ENCODE data around the gene ABCC6.

ABCC6 gene

DNA sequence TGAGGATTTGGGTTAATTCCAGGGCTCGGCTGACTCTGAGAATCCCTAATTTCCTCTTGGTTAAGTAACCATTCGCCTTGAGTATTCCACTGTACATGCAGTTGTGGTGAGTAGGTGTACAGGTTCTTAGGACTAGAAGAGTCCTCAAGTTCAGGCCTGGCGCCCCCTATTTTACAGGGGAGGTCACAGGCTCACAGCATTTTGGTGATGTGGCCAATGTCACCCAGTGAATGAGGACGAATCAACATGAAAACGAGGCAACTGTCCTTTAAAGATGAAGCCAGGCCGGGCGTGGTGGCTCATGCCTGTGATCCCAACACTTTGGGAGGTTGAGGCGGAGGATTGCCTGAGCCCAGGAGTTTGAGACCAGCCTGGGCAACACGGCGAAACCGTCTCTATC, 55.4 kb downstream of the ABCC6 start:
- TF ChIP-seq, protein P1, sequence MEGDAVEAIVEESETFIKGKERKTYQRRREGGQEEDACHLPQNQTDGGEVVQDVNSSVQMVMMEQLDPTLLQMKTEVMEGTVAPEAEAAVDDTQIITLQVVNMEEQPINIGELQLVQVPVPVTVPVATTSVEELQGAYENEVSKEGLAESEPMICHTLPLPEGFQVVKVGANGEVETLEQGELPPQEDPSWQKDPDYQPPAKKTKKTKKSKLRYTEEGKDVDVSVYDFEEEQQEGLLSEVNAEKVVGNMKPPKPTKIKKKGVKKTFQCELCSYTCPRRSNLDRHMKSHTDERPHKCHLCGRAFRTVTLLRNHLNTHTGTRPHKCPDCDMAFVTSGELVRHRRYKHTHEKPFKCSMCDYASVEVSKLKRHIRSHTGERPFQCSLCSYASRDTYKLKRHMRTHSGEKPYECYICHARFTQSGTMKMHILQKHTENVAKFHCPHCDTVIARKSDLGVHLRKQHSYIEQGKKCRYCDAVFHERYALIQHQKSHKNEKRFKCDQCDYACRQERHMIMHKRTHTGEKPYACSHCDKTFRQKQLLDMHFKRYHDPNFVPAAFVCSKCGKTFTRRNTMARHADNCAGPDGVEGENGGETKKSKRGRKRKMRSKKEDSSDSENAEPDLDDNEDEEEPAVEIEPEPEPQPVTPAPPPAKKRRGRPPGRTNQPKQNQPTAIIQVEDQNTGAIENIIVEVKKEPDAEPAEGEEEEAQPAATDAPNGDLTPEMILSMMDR (IDR thresholded peaks at IDR 0.05; ENCODE audit: low read depth, low read length) = no peak
- no peak for TF ChIP-seq POLR2A (IDR thresholded peaks at IDR 0.05; ENCODE audit: extremely low read depth, insufficient read length)
- TF ChIP-seq, protein P2, sequence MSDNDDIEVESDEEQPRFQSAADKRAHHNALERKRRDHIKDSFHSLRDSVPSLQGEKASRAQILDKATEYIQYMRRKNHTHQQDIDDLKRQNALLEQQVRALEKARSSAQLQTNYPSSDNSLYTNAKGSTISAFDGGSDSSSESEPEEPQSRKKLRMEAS (IDR thresholded peaks at IDR 0.05; ENCODE audit: low read depth, low read length) = no peak
- TF ChIP-seq MYC (IDR thresholded peaks at IDR 0.05; ENCODE audit: low read depth, low read length) = no peak
- no peak overlapping the region for H3K4me3 ChIP-seq (ENCODE audit: low read depth, low read length)
- no peak for DNase-seq (ENCODE audit: low read depth)

DNA sequence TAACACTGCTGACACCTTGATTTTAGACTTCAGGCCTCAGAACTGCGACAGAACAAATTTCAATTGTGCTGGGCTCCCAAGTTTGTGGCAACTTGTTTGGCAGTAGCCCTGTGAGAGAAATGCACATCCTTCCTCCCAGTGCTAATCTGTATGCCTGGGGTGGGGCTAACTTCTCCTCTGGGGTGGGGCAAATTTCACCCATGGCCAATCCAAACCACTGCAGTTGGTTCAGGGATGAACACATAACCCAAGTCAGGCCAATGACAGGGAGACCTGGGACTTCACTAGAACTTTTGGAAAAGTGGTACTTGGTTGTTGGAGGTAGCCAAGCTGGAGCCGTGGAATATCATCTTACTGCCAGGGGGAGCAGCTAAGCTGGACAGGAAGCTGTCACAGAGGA, 56.3 kb downstream of the ABCC6 start:
- H3K4me3 ChIP-seq (ENCODE audit: low read depth, low read length) = no peak overlapping the region
- TF ChIP-seq, protein P2 (IDR thresholded peaks at IDR 0.05; ENCODE audit: low read depth, low read length) = no peak
- TF ChIP-seq POLR2A (IDR thresholded peaks at IDR 0.05; ENCODE audit: extremely low read depth, insufficient read length) = no peak
- TF ChIP-seq, protein P1 (IDR thresholded peaks at IDR 0.05; ENCODE audit: low read depth, low read length) = no peak
- DNase-seq (ENCODE audit: low read depth) = no peak

DNA sequence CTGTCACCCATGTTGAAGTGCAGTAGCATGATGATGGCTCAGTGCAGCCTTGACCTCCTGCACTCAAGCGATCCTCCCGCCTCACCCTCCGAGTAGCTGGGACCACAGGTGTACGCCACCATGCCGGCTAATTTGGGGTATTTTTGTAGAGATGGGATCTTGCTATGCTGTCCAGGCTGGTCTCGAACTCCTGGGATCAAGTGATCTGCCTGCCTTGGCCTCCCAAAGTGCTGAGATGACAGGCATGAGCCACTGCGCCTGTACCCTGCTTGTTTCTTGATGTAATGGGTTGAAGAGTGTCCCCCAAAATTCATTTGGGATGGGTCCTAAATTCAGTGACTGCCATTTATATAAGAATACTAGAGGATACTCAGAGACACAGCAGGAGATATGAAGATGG, 57.2 kb downstream of the ABCC6 start:
- no peak for DNase-seq (ENCODE audit: low read depth)
- no peak overlapping the region for H3K4me3 ChIP-seq (ENCODE audit: low read depth, low read length)
- TF ChIP-seq MYC (IDR thresholded peaks at IDR 0.05; ENCODE audit: low read depth, low read length) (no peak), POLR2A (IDR thresholded peaks at IDR 0.05; ENCODE audit: extremely low read depth, insufficient read length) (no peak)
- TF ChIP-seq, protein P2 (IDR thresholded peaks at IDR 0.05; ENCODE audit: low read depth, low read length) = no peak

DNA sequence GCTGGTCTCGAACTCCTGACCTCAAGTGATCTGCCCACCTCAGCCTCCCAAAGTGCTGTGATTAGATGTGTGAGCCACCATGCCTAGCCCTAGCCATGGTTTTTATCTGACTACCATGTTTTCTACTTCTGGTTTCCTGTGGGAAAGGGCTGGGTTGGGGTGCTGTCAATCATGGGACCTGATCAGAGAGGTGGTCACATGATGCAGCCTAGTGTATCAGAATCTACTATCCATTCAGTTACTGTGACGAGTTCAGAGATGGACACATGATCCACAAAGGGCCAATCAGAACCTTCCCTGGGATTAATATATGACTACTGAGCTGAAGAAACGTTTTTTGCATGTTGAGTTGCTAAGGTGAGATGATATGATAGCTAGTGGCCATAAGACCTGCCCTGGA, 59.1 kb downstream of the ABCC6 start:
- TF ChIP-seq POLR2A (IDR thresholded peaks at IDR 0.05; ENCODE audit: extremely low read depth, insufficient read length) (no peak), MYC (IDR thresholded peaks at IDR 0.05; ENCODE audit: low read depth, low read length) (no peak)
- TF ChIP-seq, protein P1 (IDR thresholded peaks at IDR 0.05; ENCODE audit: low read depth, low read length) = no peak
- TF ChIP-seq, protein P2 (IDR thresholded peaks at IDR 0.05; ENCODE audit: low read depth, low read length) = no peak
- no peak overlapping the region for H3K4me3 ChIP-seq (ENCODE audit: low read depth, low read length)
- DNase-seq (ENCODE audit: low read depth) = no peak

DNA sequence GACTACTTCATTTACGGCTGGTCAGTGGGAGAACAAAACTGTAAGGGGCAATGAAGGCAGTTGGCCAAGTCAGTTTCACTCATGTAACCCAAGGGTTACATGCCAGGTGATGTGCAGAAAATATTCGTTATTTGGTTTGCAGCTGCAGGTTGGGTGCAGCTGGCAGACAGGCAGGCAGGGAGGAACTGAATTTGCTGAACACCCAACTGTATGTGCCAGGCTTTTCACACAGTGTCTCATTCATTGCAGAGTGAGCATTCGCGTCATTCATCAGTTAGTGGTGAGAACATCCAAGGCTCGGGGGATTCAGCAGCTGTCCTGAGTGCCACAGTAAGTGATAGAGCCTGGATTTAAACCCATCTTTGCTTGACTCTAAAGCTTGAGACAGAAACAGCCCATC, 59.7 kb downstream of the ABCC6 start:
- H3K4me3 ChIP-seq (ENCODE audit: low read depth, low read length) = no peak overlapping the region
- TF ChIP-seq POLR2A (IDR thresholded peaks at IDR 0.05; ENCODE audit: extremely low read depth, insufficient read length) (no peak), MYC (IDR thresholded peaks at IDR 0.05; ENCODE audit: low read depth, low read length) (no peak)
- TF ChIP-seq, protein P2 (IDR thresholded peaks at IDR 0.05; ENCODE audit: low read depth, low read length) = no peak
- TF ChIP-seq, protein P1 (IDR thresholded peaks at IDR 0.05; ENCODE audit: low read depth, low read length) = no peak
- DNase-seq (ENCODE audit: low read depth) = no peak

DNA sequence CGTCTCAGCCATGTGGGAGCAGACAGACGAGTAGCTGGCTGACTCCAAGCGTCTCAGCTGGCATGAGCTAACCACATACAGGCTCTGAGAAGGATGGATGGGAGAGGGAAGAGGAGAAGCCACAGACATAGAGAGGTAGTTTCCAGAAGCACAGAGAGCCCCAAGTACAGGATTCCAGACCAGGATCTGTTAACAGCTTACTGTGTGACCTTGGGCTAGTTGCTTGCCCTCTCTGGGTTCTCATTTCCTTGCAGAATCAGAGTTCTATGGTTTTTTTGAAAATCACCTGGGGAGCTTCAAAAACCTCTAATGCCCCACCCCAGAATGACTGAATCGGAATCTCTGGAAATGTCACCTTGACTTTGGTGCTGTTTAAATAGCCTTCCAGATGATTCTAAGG, 60.2 kb downstream of the ABCC6 start:
- TF ChIP-seq, protein P1 (IDR thresholded peaks at IDR 0.05; ENCODE audit: low read depth, low read length) = no peak
- no peak for TF ChIP-seq POLR2A (IDR thresholded peaks at IDR 0.05; ENCODE audit: extremely low read depth, insufficient read length)
- no peak for TF ChIP-seq MYC (IDR thresholded peaks at IDR 0.05; ENCODE audit: low read depth, low read length)
- TF ChIP-seq, protein P2 (IDR thresholded peaks at IDR 0.05; ENCODE audit: low read depth, low read length) = no peak
- no peak for DNase-seq (ENCODE audit: low read depth)

More for the DNA sequence above, 60.2 kb downstream of the ABCC6 start:
- no peak overlapping the region for H3K4me3 ChIP-seq (ENCODE audit: low read depth, low read length)

All from NB4 (cell line).